ENCODE measurements around the gene DCP1A. TPM values are rescaled to one million over a fixed set of nuclear protein-coding genes. Genes with fewer than 3 reads are reported as not detected.

The DCP1A gene
- total RNA-seq, 1 donor from 2014 or later, result 25.0 TPM

GRCh38 chr3:53278667-53279066 lies 68.7 kb downstream of the DCP1A start:
- H3K9me3 Mint-ChIP-seq (ENCODE audit: unreplicated experiment), result no peaks in the 10 kb centered on the region
- H3K4me1 ChIP-seq (ENCODE audit: insufficient read depth, low read length), result no peaks in the 10 kb centered on the region
- FAIRE-seq (no peak), DNase-seq (ENCODE audit: low read depth) (no peak)
- H3K9ac ChIP-seq (ENCODE audit: low read length), result no peak overlapping the region
- H3K36me3 ChIP-seq (ENCODE audit: insufficient read depth, low read length), result peaks cover 7% of the 10 kb centered on the region
- H3K27me3 ChIP-seq (ENCODE audit: insufficient read depth, low read length), result no peaks in the 10 kb centered on the region
- TF ChIP-seq CTCF (IDR thresholded peaks at IDR 0.05; ENCODE audit: insufficient read depth, low read depth, low read length), result no peak
- TF ChIP-seq EZH2 (IDR thresholded peaks at IDR 0.05; ENCODE audit: insufficient read depth, low read length), result no peak
- no peak overlapping the region for H3K27ac Mint-ChIP-seq (ENCODE audit: unreplicated experiment)
- no peak overlapping the region for H3K4me3 Mint-ChIP-seq (ENCODE audit: unreplicated experiment)
- no peak overlapping the region for H3K4me3 ChIP-seq (ENCODE audit: insufficient read depth, low read depth, low read length)
- H3K27me3 Mint-ChIP-seq (ENCODE audit: low read depth, unreplicated experiment), result no peaks in the 10 kb centered on the region
- no peaks in the 10 kb centered on the region for H3K4me1 Mint-ChIP-seq (ENCODE audit: low read depth, unreplicated experiment)
- no peaks in the 10 kb centered on the region for H3K79me2 ChIP-seq (ENCODE audit: insufficient read depth, low read length)
- H4K20me1 ChIP-seq (ENCODE audit: insufficient read depth, low read length), result no peaks in the 10 kb centered on the region
- no peaks in the 10 kb centered on the region for H3K9me3 ChIP-seq (ENCODE audit: insufficient read depth, low read depth, low read length)
- H3K4me2 ChIP-seq (ENCODE audit: low read length), result no peak overlapping the region
- peaks cover under 1% of the 10 kb centered on the region for H3K36me3 Mint-ChIP-seq (ENCODE audit: low read depth, unreplicated experiment)
- no peak overlapping the region for H2AFZ ChIP-seq (ENCODE audit: low read depth, low read length)
- no peak overlapping the region for H3K27ac ChIP-seq (ENCODE audit: low read depth, low read length)

- no peak for DNase-seq (ENCODE audit: low read depth)
- H3K9ac ChIP-seq (ENCODE audit: low read length), result no peak overlapping the region
- Mint-ChIP-seq H3K27me3 (ENCODE audit: low read depth, unreplicated experiment) (no peaks in the 10 kb centered on the region), H3K36me3 (ENCODE audit: low read depth, unreplicated experiment) (peaks cover 2% of the 10 kb centered on the region), H3K9me3 (ENCODE audit: unreplicated experiment) (no peaks in the 10 kb centered on the region), H3K27ac (ENCODE audit: unreplicated experiment) (no peak overlapping the region), H3K4me3 (ENCODE audit: unreplicated experiment) (no peak overlapping the region), H3K4me1 (ENCODE audit: low read depth, unreplicated experiment) (peaks cover 7% of the 10 kb centered on the region)
- peaks cover 6% of the 10 kb centered on the region for H3K4me1 ChIP-seq (ENCODE audit: insufficient read depth, low read length)
- no peak overlapping the region for H3K27ac ChIP-seq (ENCODE audit: low read depth, low read length)
- H3K9me3 ChIP-seq (ENCODE audit: insufficient read depth, low read depth, low read length), result no peaks in the 10 kb centered on the region
- H3K79me2 ChIP-seq (ENCODE audit: insufficient read depth, low read length), result no peaks in the 10 kb centered on the region
- no peak overlapping the region for H3K4me2 ChIP-seq (ENCODE audit: low read length)
- no peaks in the 10 kb centered on the region for H3K36me3 ChIP-seq (ENCODE audit: insufficient read depth, low read length)
- no peaks in the 10 kb centered on the region for H4K20me1 ChIP-seq (ENCODE audit: insufficient read depth, low read length)
- no peak for FAIRE-seq
- TF ChIP-seq CTCF (IDR thresholded peaks at IDR 0.05; ENCODE audit: insufficient read depth, low read depth, low read length) (no peak), EZH2 (IDR thresholded peaks at IDR 0.05; ENCODE audit: insufficient read depth, low read length) (no peak)
- H2AFZ ChIP-seq (ENCODE audit: low read depth, low read length), result no peak overlapping the region
- H3K4me3 ChIP-seq (ENCODE audit: insufficient read depth, low read depth, low read length), result no peak overlapping the region
- no peaks in the 10 kb centered on the region for H3K27me3 ChIP-seq (ENCODE audit: insufficient read depth, low read length)
Measured at GRCh38 chr3:53274938-53275605, 72.3 kb downstream of the DCP1A start.

GRCh38 chr3:53273146-53273670 lies 74.1 kb downstream of the DCP1A start:
- Mint-ChIP-seq H3K4me1 (ENCODE audit: low read depth, unreplicated experiment) (peaks cover 13% of the 10 kb centered on the region), H3K27ac (ENCODE audit: unreplicated experiment) (no peak overlapping the region)
- no peak overlapping the region for H2AFZ ChIP-seq (ENCODE audit: low read depth, low read length)

More at GRCh38 chr3:53273146-53273670, 74.1 kb downstream of the DCP1A start:
- Histone ChIP-seq H3K27me3 (ENCODE audit: insufficient read depth, low read length) (no peaks in the 10 kb centered on the region), H3K4me3 (ENCODE audit: insufficient read depth, low read depth, low read length) (no peak overlapping the region), H3K36me3 (ENCODE audit: insufficient read depth, low read length) (no peaks in the 10 kb centered on the region), H3K27ac (ENCODE audit: low read depth, low read length) (no peak overlapping the region), H3K9me3 (ENCODE audit: insufficient read depth, low read depth, low read length) (no peaks in the 10 kb centered on the region), H3K4me2 (ENCODE audit: low read length) (no peak overlapping the region), H3K79me2 (ENCODE audit: insufficient read depth, low read length) (no peaks in the 10 kb centered on the region), H4K20me1 (ENCODE audit: insufficient read depth, low read length) (no peaks in the 10 kb centered on the region), H3K9ac (ENCODE audit: low read length) (no peak overlapping the region), H3K4me1 (ENCODE audit: insufficient read depth, low read length) (peaks cover 13% of the 10 kb centered on the region)
- H3K27me3 Mint-ChIP-seq (ENCODE audit: low read depth, unreplicated experiment), result no peaks in the 10 kb centered on the region
- H3K9me3 Mint-ChIP-seq (ENCODE audit: unreplicated experiment), result no peaks in the 10 kb centered on the region
- TF ChIP-seq EZH2 (IDR thresholded peaks at IDR 0.05; ENCODE audit: insufficient read depth, low read length) (no peak), CTCF (IDR thresholded peaks at IDR 0.05; ENCODE audit: insufficient read depth, low read depth, low read length) (no peak)
- no peak overlapping the region for H3K4me3 Mint-ChIP-seq (ENCODE audit: unreplicated experiment)
- FAIRE-seq (no peak), DNase-seq (ENCODE audit: low read depth) (no peak)
- H3K36me3 Mint-ChIP-seq (ENCODE audit: low read depth, unreplicated experiment), result peaks cover 2% of the 10 kb centered on the region
